Fibroblast of gingiva (primary cell): ENCODE results near the gene MRPL19.

Experiments used
- DNase-seq: peaks from one replicate; pipeline ENCODE4 v3.0.0-alpha.2; 2011; ENCODE audit warnings: low read depth

MRPL19 gene

GRCh38 chr2:75737961-75738360, 91.4 kb downstream of the MRPL19 start:
- no peak for DNase-seq
